T-cell (primary cell): Measurements from ENCODE around the gene IL18R1. TPM values are rescaled to one million over a fixed set of nuclear protein-coding genes. Genes with fewer than 3 reads are reported as not detected.

Experiments
- ATAC-seq, 4 experiments: fragments of 200-7000 bp in 3 of 4; fragments of 150-1000 bp in 1 of 4; cut with Tn5 transposase; replicated peaks in 1 of 4; 1 replicate in 3 of 4; 2 replicates in 1 of 4; pipeline ENCODE4 v1.10.0; 2021; ENCODE audit warnings: moderate library complexity in 3 of 4, mild to moderate bottlenecking in 2 of 4, moderate number of reproducible peaks in 1 of 4
- CTCF ChIA-PET, 2 donors: fragments of 300-600 bp; sonication (Branson Sonifier 250); formaldehyde crosslinking; loops; one replicate each; lab custom pipeline; 2022; ENCODE audit warnings: antibody characterized with exemption in 2 of 2; lab: Charles Lee
- POLR2A ChIA-PET, 2 donors: fragments of 300-600 bp; sonication (Branson Sonifier 250); formaldehyde crosslinking; loops; one replicate each; lab custom pipeline; 2022; ENCODE audit warnings: antibody characterized with exemption in 2 of 2; lab: Charles Lee
- DNase-seq, 35 experiments: peaks; one replicate each; pipeline versions ENCODE4 v3.0.0 to v3.0.0-alpha.2; 2013 to 2023
- H3K27ac ChIP-seq: one replicate; pipeline ENCODE4 v1.5.1; 2013; ENCODE audit warnings: low read length
- H3K27me3 ChIP-seq, 2 experiments: replicated peaks in 1 of 2; 1 replicate in 1 of 2; 2 replicates in 1 of 2; pipeline versions ENCODE4 v1.6.1 to v1.7.0; 2013; ENCODE audit warnings: low read length in 1 of 2, mixed read lengths in 1 of 2; ENCODE audit not compliant: control insufficient read depth in 2 of 2, insufficient read depth in 2 of 2; ENCODE audit errors: extremely low read depth in 1 of 2
- H3K36me3 ChIP-seq, 2 donors: 1 replicate in 1 of 2; 2 replicates in 1 of 2; pipeline versions ENCODE4 v1.6.1 to v1.7.0; 2013; ENCODE audit warnings: low read length in 1 of 2; ENCODE audit not compliant: control insufficient read depth in 2 of 2, insufficient read depth in 1 of 2; ENCODE audit errors: extremely low read depth in 1 of 2
- H3K4me1 ChIP-seq, 2 experiments: 1 replicate in 1 of 2; 2 replicates in 1 of 2; pipeline versions ENCODE4 v1.6.1 to v1.7.0; 2013; ENCODE audit warnings: low read length in 2 of 2, mixed read lengths in 1 of 2; ENCODE audit not compliant: insufficient read depth in 2 of 2, control insufficient read depth in 1 of 2; ENCODE audit errors: extremely low read depth in 1 of 2
- H3K4me3 ChIP-seq, 2 donors: 1 replicate in 1 of 2; 2 replicates in 1 of 2; pipeline versions ENCODE4 v1.5.1 to v1.7.0; 2013; ENCODE audit warnings: mild to moderate bottlenecking in 2 of 2, low read length in 1 of 2, moderate library complexity in 1 of 2; ENCODE audit not compliant: control insufficient read depth in 1 of 2; ENCODE audit errors: extremely low read depth in 1 of 2
- H3K9me3 ChIP-seq: 2 replicates; pipeline ENCODE4 v1.7.0; 2013
- H3K27ac Mint-ChIP-seq, 2 donors: one replicate each; pipeline ENCODE4 v1.8.0; 2020 to 2021; ENCODE audit warnings: mild to moderate bottlenecking in 2 of 2, mixed read lengths in 2 of 2
- H3K27me3 Mint-ChIP-seq, 2 donors: one replicate each; pipeline ENCODE4 v1.8.0; 2021 to 2022; ENCODE audit warnings: mixed read lengths in 2 of 2
- H3K36me3 Mint-ChIP-seq: one replicate; pipeline ENCODE4 v1.8.0; 2021; ENCODE audit warnings: mixed read lengths
- H3K4me1 Mint-ChIP-seq, 3 donors: one replicate each; pipeline ENCODE4 v1.8.0; 2020 to 2022; ENCODE audit warnings: mixed read lengths in 3 of 3, mild to moderate bottlenecking in 1 of 3
- H3K4me3 Mint-ChIP-seq, 3 donors: one replicate each; pipeline ENCODE4 v1.8.0; 2020 to 2022; ENCODE audit warnings: mild to moderate bottlenecking in 3 of 3, mixed read lengths in 3 of 3, moderate library complexity in 3 of 3
- H3K9me3 Mint-ChIP-seq, 3 donors: one replicate each; pipeline ENCODE4 v1.8.0; 2020 to 2022; ENCODE audit warnings: mixed read lengths in 3 of 3
- WGBS: methylation state at CpG from one replicate; pipeline ENCODE4 v1.1.5; 2013; ENCODE audit warnings: missing lambda C conversion rate; ENCODE audit not compliant: insufficient coverage; 5-methylcytosine and 5-hydroxymethylcytosine counted together
- total RNA-seq, 35 experiments: library from RNA in 6 of 35; stranded (reverse) in 6 of 35; fragments of 120-200 nt in 1 of 35; gene quantifications; one replicate each; pipeline versions ENCODE4 v1.2.1 to v1.2.4 and lab custom pipeline; 2013 to 2026

The IL18R1 gene
- total RNA-seq, 5 donors from 2014 or later (not counting 1 experiment from before 2014, with no cell fraction given) = 4.8 to 12.5 (median 10.1) TPM

GRCh38 chr2:102420290-102420689 lies 64.7 kb downstream of the IL18R1 start:
- peak overlapping the region; percentile 59 to 76 (median 62) for H3K4me3 Mint-ChIP-seq
- peak overlapping the region; percentile 53 to 89 for H3K27ac Mint-ChIP-seq
- ATAC-seq = no peak
- H3K36me3 Mint-ChIP-seq = no peaks in the 10 kb centered on the region
- peaks cover 0 to 4% (median 0%) of the 10 kb centered on the region in 3 donors for H3K9me3 Mint-ChIP-seq
- H3K4me3 ChIP-seq = peak overlapping the region in 1 of 2 donors; percentile 39
- peaks cover 30 to 43% of the 10 kb centered on the region in 2 experiments for H3K4me1 ChIP-seq
- no peaks in the 10 kb centered on the region for H3K9me3 ChIP-seq
- ChIA-PET CTCF (interaction anchor here in 1 of 2 donors (0.9 to 1.4 kb wide), 2 partner anchors 10 to 13 kb away, joined by 3 to 4 read pairs; no protein-coding TSS in a partner anchor), POLR2A (no interaction called here)
- no peaks in the 10 kb centered on the region for H3K27me3 ChIP-seq
- H3K4me1 Mint-ChIP-seq = peaks cover 66 to 83% (median 71%) of the 10 kb centered on the region in 3 donors
- no peaks in the 10 kb centered on the region for H3K36me3 ChIP-seq
- WGBS = 100% methylated on average over 1 of the region's 4 CpGs
- no peaks in the 10 kb centered on the region for H3K27me3 Mint-ChIP-seq
- H3K27ac ChIP-seq = peak overlapping the region; percentile 75
- no peak for DNase-seq

- DNase-seq = no peak
- H3K4me1 Mint-ChIP-seq = peaks cover 59 to 86% (median 70%) of the 10 kb centered on the region in 3 donors
- WGBS = 66% methylated on average over 5 of the region's 5 CpGs
- Histone ChIP-seq H3K27me3 (no peaks in the 10 kb centered on the region), H3K36me3 (no peaks in the 10 kb centered on the region), H3K4me1 (peaks cover 25 to 36% of the 10 kb centered on the region in 2 experiments), H3K27ac (peak overlapping the region; percentile 3), H3K4me3 (peak overlapping the region in 1 of 2 donors; percentile 39), H3K9me3 (no peaks in the 10 kb centered on the region)
- H3K27me3 Mint-ChIP-seq = no peaks in the 10 kb centered on the region
- ATAC-seq = no peak
- H3K9me3 Mint-ChIP-seq = peaks cover 0 to 7% (median 0%) of the 10 kb centered on the region in 3 donors
- peak overlapping the region; percentile 25 to 76 (median 59) for H3K4me3 Mint-ChIP-seq
- H3K27ac Mint-ChIP-seq = peak overlapping the region; percentile 70 to 89
- ChIA-PET CTCF (interaction anchor here (0.6 to 3.4 kb wide), 4 partner anchors 8 to 543 kb away, joined by 3 to 14 read pairs (median 4); no protein-coding TSS in a partner anchor), POLR2A (no interaction called here)
- H3K36me3 Mint-ChIP-seq = no peaks in the 10 kb centered on the region
Observed at GRCh38 chr2:102421890-102422759, 66.5 kb downstream of the IL18R1 start.

GRCh38 chr2:102422910-102423309 lies 67.3 kb downstream of the IL18R1 start, which contains the start of gene IL18RAP:
IL18RAP (plus strand) TSS chr2:102423160; CDS start chr2:102423278, 118 bp downstream.
- Mint-ChIP-seq H3K9me3 (peaks cover 0 to 3% (median 0%) of the 10 kb centered on the region in 3 donors), H3K36me3 (no peaks in the 10 kb centered on the region), H3K4me1 (peaks cover 51 to 84% (median 62%) of the 10 kb centered on the region in 3 donors), H3K27ac (peak within 1 kb of the TSS; percentile 70 to 89), H3K27me3 (no peaks in the 10 kb centered on the region), H3K4me3 (peak within 1 kb of the TSS; percentile 25 to 76 (median 59))
- ATAC-seq (no peak), DNase-seq (no peak)
- no peaks in the 10 kb centered on the region for H3K9me3 ChIP-seq
- H3K27me3 ChIP-seq = no peaks in the 10 kb centered on the region
- peaks cover 17 to 28% of the 10 kb centered on the region in 2 experiments for H3K4me1 ChIP-seq
- H3K4me3 ChIP-seq = peak within 1 kb of the TSS in 1 of 2 donors; percentile 39
- ChIA-PET CTCF (interaction anchor here in 1 of 2 donors (3.4 kb wide), 1 partner anchor 20 kb away, joined by 14 read pairs; no protein-coding TSS in a partner anchor), POLR2A (no interaction called here)
- no CpG with 5 or more reads among the region's 3 CpGs for WGBS
- H3K36me3 ChIP-seq = no peaks in the 10 kb centered on the region
- H3K27ac ChIP-seq = peak within 1 kb of the TSS; percentile 3

- POLR2A ChIA-PET = no interaction called here
- H3K27ac Mint-ChIP-seq = peak overlapping the region; percentile 70 to 89
Observed at GRCh38 chr2:102423368-102423767, 67.8 kb downstream of the IL18R1 start.

GRCh38 chr2:102424754-102425153 lies 69.2 kb downstream of the IL18R1 start:
- CTCF ChIA-PET = interaction anchor here in 1 of 2 donors (3.4 kb wide), 1 partner anchor 19 kb away, joined by 14 read pairs; no protein-coding TSS in a partner anchor
- Histone ChIP-seq H3K4me3 (no peak overlapping the region), H3K36me3 (no peaks in the 10 kb centered on the region), H3K9me3 (no peaks in the 10 kb centered on the region), H3K27ac (peak overlapping the region; percentile 19), H3K27me3 (no peaks in the 10 kb centered on the region), H3K4me1 (peaks cover 2 to 21% of the 10 kb centered on the region in 2 experiments)
- H3K27me3 Mint-ChIP-seq = no peaks in the 10 kb centered on the region
- peaks cover 0 to 3% (median 0%) of the 10 kb centered on the region in 3 donors for H3K9me3 Mint-ChIP-seq
- POLR2A ChIA-PET = no interaction called here
- ATAC-seq (no peak), DNase-seq (no peak)
- H3K4me3 Mint-ChIP-seq = peak overlapping the region in 1 of 3 donors; percentile 4
- peaks cover 35 to 82% (median 48%) of the 10 kb centered on the region in 3 donors for H3K4me1 Mint-ChIP-seq
- H3K36me3 Mint-ChIP-seq = no peaks in the 10 kb centered on the region
- peak overlapping the region; percentile 57 to 62 for H3K27ac Mint-ChIP-seq
- WGBS = 25% methylated on average over 1 of the region's 3 CpGs

More at GRCh38 chr2:102423368-102423767, 67.8 kb downstream of the IL18R1 start:
- ATAC-seq (no peak), DNase-seq (no peak)
- H3K4me1 ChIP-seq = peaks cover 15 to 27% of the 10 kb centered on the region in 2 experiments
- Mint-ChIP-seq H3K27me3 (no peaks in the 10 kb centered on the region), H3K36me3 (no peaks in the 10 kb centered on the region), H3K4me1 (peaks cover 48 to 85% (median 59%) of the 10 kb centered on the region in 3 donors), H3K4me3 (peak overlapping the region; percentile 25 to 76 (median 39)), H3K9me3 (peaks cover 0 to 3% (median 0%) of the 10 kb centered on the region in 3 donors)
- peak overlapping the region; percentile 3 for H3K27ac ChIP-seq
- no peak overlapping the region for H3K4me3 ChIP-seq
- no peaks in the 10 kb centered on the region for H3K27me3 ChIP-seq
- WGBS = no CpG with 5 or more reads among the region's 2 CpGs
- H3K9me3 ChIP-seq = no peaks in the 10 kb centered on the region
- no peaks in the 10 kb centered on the region for H3K36me3 ChIP-seq
- CTCF ChIA-PET = interaction anchor here in 1 of 2 donors (0.5 to 3.4 kb wide), 3 partner anchors 20 to 704 kb away, joined by 3 to 14 read pairs (median 3); no protein-coding TSS in a partner anchor
